ENCODE results near the gene SBF2. TPM values are rescaled to one million over a fixed set of nuclear protein-coding genes. Genes with fewer than 3 reads are reported as not detected.

SBF2 gene
- total and polyA plus RNA-seq, 2 of the 13 experiments (the other 11 are each of a cell fraction or from before 2014, with no cell fraction given), result 24.0 to 45.8 TPM

- TF ChIP-seq LRRFIP1 (CRISPR knock-in tag; conservative IDR thresholded peaks at IDR 0.05) (no peak), GPN1 (CRISPR knock-in tag; IDR thresholded peaks at IDR 0.05; ENCODE audit: borderline replicate concordance) (no peak), SOX5 (CRISPR knock-in tag; IDR thresholded peaks at IDR 0.05; ENCODE audit: borderline replicate concordance) (peak; percentile 81; the same call in 1 of the 2 replicates), ZNF558 (CRISPR knock-in tag; IDR thresholded peaks at IDR 0.05; ENCODE audit: borderline replicate concordance) (peak; percentile 79), NONO (IDR thresholded peaks at IDR 0.05) (no peak), NONO (CRISPR knock-in tag; conservative IDR thresholded peaks at IDR 0.05) (peak; percentile 88; the same call in 1 of the 2 replicates), ZNF468 (CRISPR knock-in tag; IDR thresholded peaks at IDR 0.05) (no peak), HNRNPK (IDR thresholded peaks at IDR 0.05; ENCODE audit: low read depth, low read length, poor library complexity, severe bottlenecking) (no peak), NFE2 (CRISPR knock-in tag; IDR thresholded peaks at IDR 0.05) (no peak), TCF12 (IDR thresholded peaks at IDR 0.05) (no peak), TCF12 (CRISPR knock-in tag; IDR thresholded peaks at IDR 0.05) (peak; percentile 65; the same call in 1 of the 2 replicates), ZNF672 (CRISPR knock-in tag; IDR thresholded peaks at IDR 0.05) (no peak), KIAA2018 (CRISPR knock-in tag; IDR thresholded peaks at IDR 0.05; ENCODE audit: borderline replicate concordance) (peak; percentile 75; the same call in 1 of the 2 replicates), POGK (CRISPR knock-in tag; conservative IDR thresholded peaks at IDR 0.05) (peak; percentile 82; the same call in 1 of the 2 replicates), FOXM1 (CRISPR knock-in tag; IDR thresholded peaks at IDR 0.05) (no peak), MED13 (CRISPR knock-in tag; IDR thresholded peaks at IDR 0.05) (peak; percentile 56; the same call in 1 of the 2 replicates), ZNF205 (CRISPR knock-in tag; IDR thresholded peaks at IDR 0.05) (peak; percentile 63), SMAD3 (CRISPR knock-in tag; IDR thresholded peaks at IDR 0.05) (peak; percentile 73; the same call in 1 of the 2 replicates)
These were observed 528.5 kb downstream of the SBF2 start (continued) for GRCh38 chr11:9765320-9766101.
